CD4-positive, CD25-positive, alpha-beta regulatory T cell (primary cell): Measurements from ENCODE around the gene KIF11. TPM values are rescaled to one million over a fixed set of nuclear protein-coding genes. Genes with fewer than 3 reads are reported as not detected.

Source experiments
- ATAC-seq, 2 donors: fragments of 150-1000 bp; cut with Tn5 transposase; one replicate each; pipeline ENCODE4 v1.10.0; 2021; ENCODE audit warnings: low read depth in 2 of 2, moderate number of reproducible peaks in 2 of 2, moderate library complexity in 1 of 2
- DNase-seq, 3 donors: peaks; one replicate each; pipeline versions ENCODE4 v3.0.0 to v3.0.0-alpha.2; 2012 to 2022; ENCODE audit warnings: mixed read lengths in 1 of 3
- H3K27ac ChIP-seq: one replicate; pipeline ENCODE4 v1.7.0; 2013; ENCODE audit warnings: mild to moderate bottlenecking, low read length; ENCODE audit not compliant: insufficient read depth, poor library complexity, severe bottlenecking
- H3K27me3 ChIP-seq: one replicate; pipeline ENCODE4 v1.7.0; 2013; ENCODE audit warnings: low read length; ENCODE audit not compliant: control insufficient read depth, insufficient read depth
- H3K36me3 ChIP-seq: one replicate; pipeline ENCODE4 v1.7.0; 2013; ENCODE audit warnings: mild to moderate bottlenecking, low read length, moderate library complexity; ENCODE audit not compliant: control insufficient read depth, insufficient read depth
- H3K4me1 ChIP-seq: 2 replicates; pipeline ENCODE4 v1.7.0; 2013; ENCODE audit warnings: mild to moderate bottlenecking, low read length; ENCODE audit not compliant: insufficient read depth, control insufficient read depth, poor library complexity, severe bottlenecking
- H3K4me3 ChIP-seq: one replicate; pipeline ENCODE4 v1.7.0; 2013; ENCODE audit warnings: low read depth, mild to moderate bottlenecking, low read length, moderate library complexity
- H3K9me3 ChIP-seq, 2 experiments: 1 replicate in 1 of 2; 2 replicates in 1 of 2; pipeline ENCODE4 v1.7.0; 2013; ENCODE audit warnings: low read length in 2 of 2, mild to moderate bottlenecking in 1 of 2, moderate library complexity in 1 of 2; ENCODE audit not compliant: control insufficient read depth in 2 of 2
- H3K27ac Mint-ChIP-seq, 3 donors: one replicate each; pipeline ENCODE4 v1.8.0; 2020 to 2022; ENCODE audit warnings: mild to moderate bottlenecking in 3 of 3, mixed read lengths in 3 of 3, moderate library complexity in 2 of 3
- H3K27me3 Mint-ChIP-seq: one replicate; pipeline ENCODE4 v1.8.0; 2022; ENCODE audit warnings: mild to moderate bottlenecking, mixed read lengths
- H3K36me3 Mint-ChIP-seq: one replicate; pipeline ENCODE4 v1.8.0; 2020; ENCODE audit warnings: mixed read lengths
- H3K4me1 Mint-ChIP-seq, 4 donors: one replicate each; pipeline ENCODE4 v1.8.0; 2020 to 2022; ENCODE audit warnings: mixed read lengths in 4 of 4, mild to moderate bottlenecking in 1 of 4
- H3K4me3 Mint-ChIP-seq, 4 donors: one replicate each; pipeline ENCODE4 v1.8.0; 2020 to 2022; ENCODE audit warnings: mild to moderate bottlenecking in 4 of 4, mixed read lengths in 4 of 4, moderate library complexity in 3 of 4
- H3K9me3 Mint-ChIP-seq, 7 donors: one replicate each; pipeline ENCODE4 v1.8.0; 2020 to 2022; ENCODE audit warnings: mixed read lengths in 7 of 7, mild to moderate bottlenecking in 3 of 7, moderate library complexity in 2 of 7
- polyA plus RNA-seq, 4 donors: library from polyadenylated mRNA; unstranded; fragments of 300-500 nt; fragmentation: Illumina TruSeq; gene quantifications; one replicate each; pipeline ENCODE4 v1.2.3, GENCODE V29; 2021
- total RNA-seq: library from RNA; stranded (reverse); gene quantifications from one replicate; pipeline ENCODE4 v1.2.3, GENCODE V29; 2022

KIF11 gene
- total and polyA plus RNA-seq, 5 donors from 2014 or later: 2.1 to 6.8 (median 3.0) TPM

DNA sequence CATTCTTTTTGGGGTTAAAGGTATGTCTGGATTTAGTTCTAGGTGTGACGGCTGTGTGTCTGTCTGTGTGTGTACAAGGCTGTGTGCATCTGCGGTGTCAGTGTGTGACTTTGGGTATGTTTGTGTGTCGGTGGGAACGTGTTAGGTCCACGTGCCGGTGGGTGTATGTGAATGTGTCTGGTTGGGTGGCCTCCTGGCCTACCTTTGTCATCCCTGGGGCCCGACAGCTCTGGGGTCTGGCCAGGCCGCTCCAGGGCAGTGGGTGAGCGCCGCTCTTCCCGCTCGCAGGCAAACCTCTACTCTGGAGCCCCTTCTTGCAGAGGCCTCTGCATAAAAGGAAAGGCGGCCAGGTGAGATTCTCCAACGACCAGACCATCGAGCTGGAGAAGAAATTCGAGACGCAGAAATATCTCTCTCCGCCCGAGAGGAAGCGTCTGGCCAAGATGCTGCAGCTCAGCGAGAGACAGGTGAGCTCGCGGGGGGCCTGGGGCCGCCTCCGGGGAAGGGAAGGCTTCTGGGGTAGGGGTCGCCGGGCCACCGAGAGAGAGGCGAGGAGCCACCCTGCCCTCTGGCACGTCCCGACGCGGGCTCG is 99.2 kb downstream of the KIF11 start:
- H3K4me1 ChIP-seq: peaks cover 26% of the 10 kb centered on the region
- peaks cover 0 to 6% (median 0%) of the 10 kb centered on the region in 7 donors for H3K9me3 Mint-ChIP-seq
- no peaks in the 10 kb centered on the region for H3K36me3 Mint-ChIP-seq
- H3K4me3 ChIP-seq: no peak overlapping the region
- ATAC-seq (no peak), DNase-seq (peak in 1 of 3 donors; percentile 13)
- peak overlapping the region; percentile 82 to 86 (median 84) for H3K4me3 Mint-ChIP-seq
- peaks cover 78% of the 10 kb centered on the region for H3K27me3 Mint-ChIP-seq
- peak overlapping the region in 1 of 3 donors; percentile 33 for H3K27ac Mint-ChIP-seq
- H3K4me1 Mint-ChIP-seq: peaks cover 0 to 27% (median 19%) of the 10 kb centered on the region in 4 donors
- H3K27ac ChIP-seq: no peak overlapping the region
- peaks cover 47% of the 10 kb centered on the region for H3K27me3 ChIP-seq
- H3K9me3 ChIP-seq: no peaks in the 10 kb centered on the region
- no peaks in the 10 kb centered on the region for H3K36me3 ChIP-seq

DNA sequence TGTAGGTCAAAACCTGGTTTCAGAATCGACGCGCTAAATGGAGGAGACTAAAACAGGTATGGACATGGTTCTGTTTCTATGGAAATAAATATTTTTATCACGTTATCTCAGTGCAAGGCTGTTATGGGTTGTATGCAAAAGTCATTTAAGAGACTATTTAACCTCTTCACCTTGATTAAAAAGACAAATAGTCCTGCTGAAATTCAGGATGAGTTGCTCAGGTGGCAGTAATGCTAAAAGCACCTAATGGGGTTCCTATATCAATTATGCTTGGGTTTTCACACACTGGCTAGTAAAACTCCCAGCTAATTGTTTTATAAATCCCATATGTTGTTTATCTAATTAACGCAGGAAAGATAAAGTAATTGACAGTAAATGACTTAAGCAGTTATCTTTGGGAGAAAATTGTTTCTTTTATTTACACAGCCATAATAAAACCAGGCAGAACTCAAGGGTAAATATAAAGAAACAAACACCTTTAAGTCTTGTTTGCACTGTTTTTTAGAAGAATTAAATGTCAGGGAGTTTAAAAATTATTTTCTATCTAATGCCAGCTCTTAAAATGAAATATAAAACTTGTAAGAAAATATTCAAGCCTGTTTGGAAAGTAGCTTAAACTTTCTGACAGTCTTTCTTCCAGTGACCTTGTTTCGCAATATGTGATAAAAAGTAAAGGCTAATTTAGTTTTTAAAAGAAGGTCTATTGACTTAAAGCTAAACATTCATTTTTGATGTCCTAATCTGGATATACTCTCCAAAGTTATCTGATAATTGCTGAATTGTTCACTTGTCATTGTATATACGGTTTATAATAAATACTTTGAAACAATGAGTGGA is 100.0 kb downstream of the KIF11 start:
- Mint-ChIP-seq H3K4me3 (peak overlapping the region in 3 of 4 donors; percentile 33 to 82 (median 73)), H3K27me3 (peaks cover 81% of the 10 kb centered on the region), H3K4me1 (peaks cover 1 to 28% (median 20%) of the 10 kb centered on the region in 4 donors), H3K9me3 (peaks cover 0 to 5% (median 0%) of the 10 kb centered on the region in 7 donors), H3K27ac (peak overlapping the region in 1 of 3 donors; percentile 9), H3K36me3 (no peaks in the 10 kb centered on the region)
- no peak overlapping the region for H3K27ac ChIP-seq
- no peak overlapping the region for H3K4me3 ChIP-seq
- H3K27me3 ChIP-seq: peaks cover 50% of the 10 kb centered on the region
- H3K4me1 ChIP-seq: peaks cover 26% of the 10 kb centered on the region
- DNase-seq (no peak), ATAC-seq (no peak)
- H3K36me3 ChIP-seq: no peaks in the 10 kb centered on the region
- no peaks in the 10 kb centered on the region for H3K9me3 ChIP-seq

DNA sequence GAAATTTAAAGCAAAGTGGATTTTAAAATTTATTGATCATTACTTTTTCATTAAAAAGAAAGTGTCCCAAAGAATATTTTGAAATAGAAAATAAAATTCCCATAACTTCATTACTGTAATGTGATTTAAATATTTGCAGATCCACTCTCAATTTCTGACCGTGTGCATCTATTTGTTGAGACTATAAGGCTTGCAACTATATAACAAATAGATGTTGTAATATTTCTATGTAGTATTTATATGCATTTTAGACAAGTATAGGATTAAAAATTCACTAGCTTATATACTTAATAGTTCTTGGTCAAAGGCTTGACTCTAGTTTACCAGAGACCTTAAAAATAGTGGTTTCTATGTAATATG is 100.6 kb downstream of the KIF11 start:
- peak overlapping the region in 1 of 4 donors; percentile 29 for H3K4me3 Mint-ChIP-seq
- Histone ChIP-seq H3K4me1 (peaks cover 26% of the 10 kb centered on the region), H3K4me3 (no peak overlapping the region), H3K27ac (no peak overlapping the region), H3K27me3 (peaks cover 45% of the 10 kb centered on the region), H3K9me3 (no peaks in the 10 kb centered on the region), H3K36me3 (no peaks in the 10 kb centered on the region)
- peaks cover 0 to 5% (median 0%) of the 10 kb centered on the region in 7 donors for H3K9me3 Mint-ChIP-seq
- no peak for DNase-seq
- H3K27me3 Mint-ChIP-seq: peaks cover 81% of the 10 kb centered on the region
- H3K36me3 Mint-ChIP-seq: no peaks in the 10 kb centered on the region
- peaks cover 6 to 31% (median 25%) of the 10 kb centered on the region in 4 donors for H3K4me1 Mint-ChIP-seq
- no peak overlapping the region for H3K27ac Mint-ChIP-seq
- no peak for ATAC-seq

DNA sequence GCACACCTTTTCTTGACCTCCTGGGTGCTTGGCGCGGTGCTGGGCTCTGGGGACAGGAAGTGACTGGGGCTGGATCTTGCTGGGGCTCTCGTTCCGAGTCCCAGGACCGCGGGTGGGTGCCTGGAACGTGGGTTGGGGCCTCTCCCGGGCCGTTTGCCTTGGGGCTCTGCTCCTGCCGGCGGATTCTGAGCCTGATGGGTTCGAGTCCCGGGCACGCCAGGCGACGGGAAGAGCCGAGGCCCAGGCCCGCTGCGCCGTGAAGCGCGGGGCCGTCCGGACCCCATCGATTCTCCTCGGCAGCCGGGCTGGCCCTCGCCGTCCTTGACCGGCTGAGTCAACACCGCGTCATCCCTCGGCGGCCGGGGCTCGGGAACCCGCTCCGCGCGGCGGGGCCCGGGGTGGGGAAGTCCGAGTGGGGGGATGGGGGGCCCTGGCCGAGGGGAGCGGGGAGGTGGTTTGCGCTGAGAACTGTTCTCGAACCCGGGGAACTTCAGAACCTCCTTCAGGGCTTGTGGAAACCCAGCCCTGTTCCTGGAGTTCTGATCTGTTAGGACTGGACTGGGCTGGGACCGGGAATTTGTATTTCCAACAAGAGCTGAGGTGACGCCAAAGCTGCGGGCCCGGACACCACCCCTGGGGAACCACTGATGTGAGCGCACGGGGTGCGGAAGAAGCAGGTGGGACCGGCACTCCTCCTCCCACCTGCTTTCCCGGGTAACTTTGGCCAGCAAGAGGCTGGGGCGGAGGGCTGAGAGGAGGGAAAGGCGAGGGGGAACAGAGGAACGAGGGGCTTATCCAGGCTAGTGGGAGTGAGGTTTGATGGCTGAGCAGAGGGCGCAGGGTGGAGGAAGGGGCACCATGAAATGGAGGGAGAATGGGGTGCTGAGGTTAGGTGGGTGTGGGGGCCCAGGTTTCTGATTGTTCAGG is 103.0 kb downstream of the KIF11 start:
- no peaks in the 10 kb centered on the region for H3K9me3 ChIP-seq
- Mint-ChIP-seq H3K4me1 (peaks cover 11 to 41% (median 28%) of the 10 kb centered on the region in 4 donors), H3K36me3 (no peaks in the 10 kb centered on the region), H3K27ac (no peak overlapping the region), H3K4me3 (no peak overlapping the region), H3K9me3 (peaks cover 0 to 5% (median 0%) of the 10 kb centered on the region in 7 donors), H3K27me3 (peaks cover 90% of the 10 kb centered on the region)
- H3K27ac ChIP-seq: no peak overlapping the region
- DNase-seq: no peak
- no peaks in the 10 kb centered on the region for H3K36me3 ChIP-seq
- peaks cover 21% of the 10 kb centered on the region for H3K4me1 ChIP-seq
- no peak overlapping the region for H3K4me3 ChIP-seq
- no peak for ATAC-seq
- peaks cover 44% of the 10 kb centered on the region for H3K27me3 ChIP-seq

DNA sequence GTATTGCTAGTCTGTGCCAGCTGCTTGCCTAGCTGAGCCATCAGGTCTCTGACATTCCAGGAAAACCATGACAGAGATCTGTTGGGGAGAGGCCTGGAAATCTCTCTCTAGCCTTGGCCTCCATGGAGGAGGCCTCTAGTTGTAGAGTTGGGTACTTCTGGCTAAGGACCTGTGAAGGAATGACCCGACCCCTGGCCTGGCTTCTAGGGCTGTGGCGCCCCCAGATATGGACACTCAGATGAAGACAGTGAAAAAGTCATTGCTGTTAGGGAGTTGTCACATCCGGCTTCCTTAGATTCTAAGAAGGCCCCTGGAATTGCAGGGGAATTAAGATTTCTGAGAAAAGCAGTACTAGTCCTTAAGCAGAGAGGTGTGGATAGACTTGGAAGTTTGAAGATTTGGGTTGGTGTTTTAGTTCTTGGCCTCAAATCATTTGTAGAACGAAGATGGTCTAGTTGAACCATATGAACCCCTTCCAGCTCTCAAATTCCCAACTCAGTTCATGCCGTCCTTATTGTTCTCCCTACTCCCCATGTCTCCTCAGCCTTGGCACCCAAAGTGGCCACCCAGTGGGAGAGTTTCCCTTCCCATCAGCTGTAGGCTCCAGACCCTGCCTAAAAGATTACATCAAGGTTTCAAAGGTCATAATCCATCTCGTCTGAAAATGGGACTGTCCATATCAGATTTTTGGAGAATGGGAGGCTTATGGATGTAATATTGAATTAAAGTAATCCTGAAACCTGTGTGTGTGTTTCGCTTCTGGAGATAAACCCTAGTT is 103.9 kb downstream of the KIF11 start:
- H3K4me3 ChIP-seq: no peak overlapping the region
- no peaks in the 10 kb centered on the region for H3K36me3 ChIP-seq
- Mint-ChIP-seq H3K27ac (no peak overlapping the region), H3K36me3 (no peaks in the 10 kb centered on the region), H3K4me3 (no peak overlapping the region), H3K4me1 (peaks cover 11 to 32% (median 23%) of the 10 kb centered on the region in 4 donors), H3K9me3 (peaks cover 0 to 2% (median 0%) of the 10 kb centered on the region in 7 donors), H3K27me3 (peaks cover 89% of the 10 kb centered on the region)
- ATAC-seq: no peak
- DNase-seq: no peak
- peaks cover 43% of the 10 kb centered on the region for H3K27me3 ChIP-seq
- H3K9me3 ChIP-seq: no peaks in the 10 kb centered on the region
- no peak overlapping the region for H3K27ac ChIP-seq
- H3K4me1 ChIP-seq: peaks cover 13% of the 10 kb centered on the region

DNA sequence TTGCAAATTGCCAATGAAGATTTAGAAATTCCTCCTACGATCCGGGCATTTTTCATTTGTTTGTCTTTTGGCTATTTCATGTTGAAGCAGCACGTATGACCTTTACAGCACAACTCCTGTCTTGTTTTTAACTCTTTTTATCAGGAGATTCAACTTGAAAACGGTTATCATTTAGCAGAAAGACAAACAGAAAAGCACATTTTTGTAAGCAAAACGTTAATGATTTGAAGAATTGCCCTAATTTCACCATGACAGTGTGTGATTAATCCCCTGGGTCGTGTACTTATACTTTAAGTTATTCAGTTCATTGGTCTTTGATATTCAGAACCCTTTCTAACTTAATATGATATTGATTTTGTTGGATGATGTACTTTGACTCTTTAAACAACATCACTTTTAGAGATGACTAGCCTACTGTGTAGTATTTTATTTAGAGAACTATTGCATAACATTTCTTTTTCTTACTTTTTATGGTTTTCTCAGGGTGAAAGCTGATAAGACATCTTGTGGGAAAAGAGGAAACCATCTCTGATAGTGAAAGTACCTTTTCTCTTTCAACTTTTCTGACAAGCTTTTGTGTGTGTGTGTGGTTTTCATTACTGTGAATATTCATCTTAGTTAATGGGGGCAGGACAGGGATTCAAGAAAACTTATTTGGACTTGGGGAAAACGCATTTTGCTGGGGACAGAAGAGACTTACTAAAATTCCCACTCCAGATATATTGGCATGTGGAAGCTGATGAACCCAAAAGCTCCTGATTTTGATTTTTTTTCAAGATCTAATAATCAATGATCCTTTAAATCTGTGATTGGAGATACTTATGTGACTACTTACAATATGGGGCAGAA is 105.0 kb downstream of the KIF11 start:
- H3K27ac Mint-ChIP-seq: no peak overlapping the region
- Histone ChIP-seq H3K36me3 (no peaks in the 10 kb centered on the region), H3K4me3 (no peak overlapping the region), H3K27me3 (peaks cover 36% of the 10 kb centered on the region), H3K9me3 (no peaks in the 10 kb centered on the region), H3K27ac (no peak overlapping the region), H3K4me1 (peaks cover 17% of the 10 kb centered on the region)
- H3K4me1 Mint-ChIP-seq: peaks cover 11 to 27% (median 16%) of the 10 kb centered on the region in 4 donors
- DNase-seq (no peak), ATAC-seq (no peak)
- peak overlapping the region; percentile 6 to 63 (median 26) for H3K4me3 Mint-ChIP-seq
- peaks cover 86% of the 10 kb centered on the region for H3K27me3 Mint-ChIP-seq
- peaks cover 0 to 2% (median 0%) of the 10 kb centered on the region in 7 donors for H3K9me3 Mint-ChIP-seq
- no peaks in the 10 kb centered on the region for H3K36me3 Mint-ChIP-seq
